A549 (cell line): ENCODE results near the gene SH2D4B. TPM values are rescaled to one million over a fixed set of nuclear protein-coding genes. Genes with fewer than 3 reads are reported as not detected.

Source experiments
- ATAC-seq, 2 experiments: fragments of 200-7000 bp in 1 of 2; fragments of >200 bp in 1 of 2; cut with Nextera tagmentation in 1 of 2; cut with Tn5 transposase in 1 of 2; 3 replicates each; pipeline versions ENCODE4 v1.8.0 to v1.9.1; 2018 to 2020; ENCODE audit warnings: mild to moderate bottlenecking in 1 of 2, moderate library complexity in 1 of 2
- CTCF ChIA-PET: fragments of 300-600 bp; sonication (Branson Sonifier 250); formaldehyde crosslinking; extraction: SDS; loops from one replicate; lab custom pipeline; 2021; ENCODE audit warnings: antibody characterized with exemption, inconsistent platforms; lab: Yijun Ruan, JAX
- POLR2A ChIA-PET: fragments of 350-600 bp; formaldehyde crosslinking; extraction: SDS; loops from one replicate; lab custom pipeline; 2021; ENCODE audit warnings: antibody characterized with exemption, inconsistent platforms; lab: Yijun Ruan, JAX
- DNase-seq, 2 experiments: peaks; one replicate each; pipeline versions ENCODE4 v3.0.0 to v3.0.0-alpha.2; 2011 to 2016; ENCODE audit warnings: low read depth in 1 of 2, low spot score in 1 of 2
- FAIRE-seq: peaks from 2 replicates; lab custom pipeline; 2011; peaks lifted over from hg19 to GRCh38; lab: Jason Lieb, UNC
- H3K27ac ChIP-seq, 2 experiments: fragments of >200 bp; sonication (Bioruptor Twin); formaldehyde crosslinking; 3 replicates each; pipeline ENCODE4 v1.5.1; 2016 to 2017
- H3K4me1 ChIP-seq: fragments of >200 bp; sonication (Bioruptor Twin); formaldehyde crosslinking; 3 replicates; pipeline ENCODE4 v1.6.1; 2016
- H3K4me2 ChIP-seq: fragments of >200 bp; sonication (Bioruptor Twin); formaldehyde crosslinking; 3 replicates; pipeline ENCODE4 v1.6.1; 2016
- H3K4me3 ChIP-seq: fragments of >200 bp; sonication (Bioruptor Twin); formaldehyde crosslinking; 3 replicates; pipeline ENCODE4 v1.5.1; 2016
- H3K9me3 ChIP-seq: fragments of >200 bp; sonication (Bioruptor Twin); formaldehyde crosslinking; 3 replicates; pipeline ENCODE4 v1.6.1; 2016
- ATOH8 ChIP-seq: fragments of 250-450 bp; sonication (Bioruptor Pico); IDR thresholded peaks from 2 replicates; pipeline ENCODE4 v1.5.0; 2020; ENCODE audit warnings: low read depth, mild to moderate bottlenecking, moderate library complexity
- BHLHE40 ChIP-seq: IDR thresholded peaks from 2 replicates; pipeline ENCODE4 v1.6.1; 2012; ENCODE audit warnings: low read depth, low read length, inconsistent platforms
- CBX2 ChIP-seq: fragments of 200-600 bp; sonication (generic); IDR thresholded peaks from 2 replicates; pipeline ENCODE4 v1.6.1; 2016; ENCODE audit warnings: low read depth, mild to moderate bottlenecking, borderline replicate concordance
- CBX8 ChIP-seq: fragments of 200-600 bp; sonication (generic); IDR thresholded peaks from 2 replicates; pipeline ENCODE4 v1.6.1; 2016
- CHD4 ChIP-seq: fragments of 200-600 bp; sonication (generic); IDR thresholded peaks from 2 replicates; pipeline ENCODE4 v1.6.1; 2016; ENCODE audit warnings: antibody characterized with exemption, mild to moderate bottlenecking, borderline replicate concordance
- ELK1 ChIP-seq: fragments of 150-350 bp; IDR thresholded peaks from 2 replicates; pipeline ENCODE4 v1.6.1; 2014; ENCODE audit warnings: low read depth, mild to moderate bottlenecking, low read length
- ESRRA ChIP-seq: fragments of 150-350 bp; IDR thresholded peaks from 2 replicates; pipeline ENCODE4 v1.6.1; 2014; ENCODE audit warnings: mild to moderate bottlenecking, low read length, borderline replicate concordance
- FOXS1 ChIP-seq: fragments of 250-450 bp; sonication (Bioruptor Pico); IDR thresholded peaks from 2 replicates; pipeline ENCODE4 v1.5.0; 2020; ENCODE audit warnings: mild to moderate bottlenecking, moderate library complexity
- HEYL ChIP-seq: fragments of 250-450 bp; sonication (Bioruptor Pico); IDR thresholded peaks from 2 replicates; pipeline ENCODE4 v1.8.0; 2021; ENCODE audit warnings: mild to moderate bottlenecking, moderate library complexity
- HOXB5 ChIP-seq: fragments of 250-450 bp; sonication (Bioruptor Pico); IDR thresholded peaks from 2 replicates; pipeline ENCODE4 v1.5.0; 2020; ENCODE audit warnings: mild to moderate bottlenecking, moderate library complexity
- JUNB ChIP-seq: fragments of >200 bp; sonication (Bioruptor Twin); formaldehyde crosslinking; IDR thresholded peaks from 2 replicates; pipeline ENCODE4 v1.6.1; 2016
- KDM1A ChIP-seq: fragments of 200-600 bp; sonication (generic); IDR thresholded peaks from 2 replicates; pipeline ENCODE4 v1.6.1; 2016; ENCODE audit warnings: low read depth, mild to moderate bottlenecking
- MAFK ChIP-seq: fragments of 450-650 bp; IDR thresholded peaks from 2 replicates; pipeline ENCODE4 v1.6.1; 2014; ENCODE audit not compliant: partially characterized antibody
- NFE2L2 ChIP-seq: fragments of 150-350 bp; conservative IDR thresholded peaks from 2 replicates; pipeline ENCODE4 v1.6.1; 2014; ENCODE audit warnings: low read length
- PHF8 ChIP-seq: fragments of 200-600 bp; sonication (generic); IDR thresholded peaks from 2 replicates; pipeline ENCODE4 v1.6.1; 2016; ENCODE audit warnings: low read depth, mild to moderate bottlenecking, antibody characterized with exemption, moderate library complexity, borderline replicate concordance
- POLR2A ChIP-seq: IDR thresholded peaks from 2 replicates; pipeline ENCODE4 v1.6.1; 2012; ENCODE audit warnings: mild to moderate bottlenecking, low read length
- POLR2AphosphoS2 ChIP-seq: conservative IDR thresholded peaks from 2 replicates; pipeline ENCODE4 v1.6.1; 2012; ENCODE audit warnings: low read length, improper control_type of control experiment, inconsistent platforms
- SMC3 ChIP-seq: fragments of >200 bp; sonication (Bioruptor Twin); formaldehyde crosslinking; IDR thresholded peaks from 3 replicates; pipeline ENCODE4 v1.6.1; 2018; ENCODE audit warnings: inconsistent platforms
- SREBF2 ChIP-seq: fragments of 450-650 bp; IDR thresholded peaks from 2 replicates; pipeline ENCODE4 v1.6.1; 2014; ENCODE audit warnings: mild to moderate bottlenecking, moderate library complexity
- ZNF302 ChIP-seq: fragments of 250-450 bp; sonication (Bioruptor Pico); IDR thresholded peaks from 2 replicates; pipeline ENCODE4 v1.9.0; 2021; ENCODE audit warnings: inconsistent platforms, mild to moderate bottlenecking, moderate library complexity
- ZSCAN20 ChIP-seq: fragments of 250-450 bp; sonication (Bioruptor Pico); IDR thresholded peaks from 2 replicates; pipeline ENCODE4 v1.8.0; 2022; ENCODE audit warnings: mild to moderate bottlenecking, moderate library complexity
- WGBS: methylation state at CpG from one replicate; pipeline ENCODE4 v1.1.6; 2017; ENCODE audit errors: missing lambda C conversion rate; 5-methylcytosine and 5-hydroxymethylcytosine counted together
- polyA plus RNA-seq, 4 experiments: library from polyadenylated mRNA; depleted of rRNA in 3 of 4; stranded (reverse); fragments of >200 nt; fragmentation: RNase III in 1 of 4; extraction: RNeasy Plus Mini Kit Qiagen cat#74134 plus additional on column Dnase treatment in 1 of 4; gene quantifications; 2 replicates in 3 of 4; 3 replicates in 1 of 4; pipeline ENCODE4 v1.2.3, GENCODE V29; 2011 to 2017
- TF ChIP-seq, protein P1 (sequence below): IDR thresholded peaks from 2 replicates; pipeline ENCODE4 v1.6.1; 2012
- TF ChIP-seq, protein P2 (sequence below): fragments of >200 bp; sonication (Bioruptor Twin); formaldehyde crosslinking; IDR thresholded peaks from 3 replicates; pipeline ENCODE4 v1.6.1; 2016

The SH2D4B gene
- polyA plus RNA-seq, 2 of the 4 experiments (the other 2 are of a cell fraction): 0.01 to 0.12 TPM

DNA sequence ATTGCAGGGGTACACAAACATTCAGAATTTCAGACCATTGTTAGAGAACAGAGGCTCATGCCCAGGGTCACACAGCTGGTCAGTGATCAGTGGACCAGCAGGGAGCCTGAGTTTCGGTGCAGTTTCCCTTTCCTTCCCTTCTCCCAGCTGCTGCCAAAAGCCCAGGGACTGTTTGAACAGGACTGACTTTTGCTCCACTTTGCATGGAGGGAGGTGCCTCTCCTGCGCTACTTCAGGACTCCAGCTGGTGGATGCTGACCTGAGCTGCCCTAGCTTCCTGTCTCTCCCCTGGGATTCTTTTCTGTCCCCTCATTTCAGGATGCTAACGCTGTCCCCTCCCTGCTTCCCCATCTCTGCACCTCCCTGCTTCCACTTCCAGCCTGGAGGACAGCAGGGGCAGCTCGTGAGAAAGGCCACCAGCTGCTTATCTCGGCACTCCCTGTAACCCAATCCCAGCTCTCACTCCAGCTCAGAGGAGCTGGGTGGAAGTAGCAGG is 14.5 kb downstream of the SH2D4B start:
- Histone ChIP-seq H3K27ac (no peak overlapping the region), H3K9me3 (no peaks in the 10 kb centered on the region), H3K4me3 (no peak overlapping the region), H3K4me1 (no peaks in the 10 kb centered on the region), H3K4me2 (peak overlapping the region; percentile 17; the same call in 1 of the 3 replicates)
- CTCF ChIA-PET: interaction anchor here (1.5 kb wide), 1 partner anchor 16 kb away, joined by 4 read pairs; no protein-coding TSS in a partner anchor
- FAIRE-seq: no peak
- peak; percentile 52 to 72; a peak in 5 of 6 replicates for ATAC-seq
- POLR2A ChIA-PET: no interaction called here
- no peak for TF ChIP-seq POLR2A
- TF ChIP-seq, protein P1, sequence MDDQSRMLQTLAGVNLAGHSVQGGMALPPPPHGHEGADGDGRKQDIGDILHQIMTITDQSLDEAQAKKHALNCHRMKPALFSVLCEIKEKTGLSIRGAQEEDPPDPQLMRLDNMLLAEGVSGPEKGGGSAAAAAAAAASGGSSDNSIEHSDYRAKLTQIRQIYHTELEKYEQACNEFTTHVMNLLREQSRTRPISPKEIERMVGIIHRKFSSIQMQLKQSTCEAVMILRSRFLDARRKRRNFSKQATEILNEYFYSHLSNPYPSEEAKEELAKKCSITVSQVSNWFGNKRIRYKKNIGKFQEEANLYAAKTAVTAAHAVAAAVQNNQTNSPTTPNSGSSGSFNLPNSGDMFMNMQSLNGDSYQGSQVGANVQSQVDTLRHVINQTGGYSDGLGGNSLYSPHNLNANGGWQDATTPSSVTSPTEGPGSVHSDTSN: no peak
- no peak for TF ChIP-seq ESRRA
- no peak for TF ChIP-seq MAFK
- TF ChIP-seq CBX2: no peak
- no peak for TF ChIP-seq CBX8
- TF ChIP-seq POLR2AphosphoS2: no peak
- TF ChIP-seq ELK1: no peak
- no peak for TF ChIP-seq SREBF2
- TF ChIP-seq ZNF302 (CRISPR knock-in tag): no peak
- TF ChIP-seq SMC3: no peak
- TF ChIP-seq ATOH8 (CRISPR knock-in tag): no peak
- TF ChIP-seq, protein P2, sequence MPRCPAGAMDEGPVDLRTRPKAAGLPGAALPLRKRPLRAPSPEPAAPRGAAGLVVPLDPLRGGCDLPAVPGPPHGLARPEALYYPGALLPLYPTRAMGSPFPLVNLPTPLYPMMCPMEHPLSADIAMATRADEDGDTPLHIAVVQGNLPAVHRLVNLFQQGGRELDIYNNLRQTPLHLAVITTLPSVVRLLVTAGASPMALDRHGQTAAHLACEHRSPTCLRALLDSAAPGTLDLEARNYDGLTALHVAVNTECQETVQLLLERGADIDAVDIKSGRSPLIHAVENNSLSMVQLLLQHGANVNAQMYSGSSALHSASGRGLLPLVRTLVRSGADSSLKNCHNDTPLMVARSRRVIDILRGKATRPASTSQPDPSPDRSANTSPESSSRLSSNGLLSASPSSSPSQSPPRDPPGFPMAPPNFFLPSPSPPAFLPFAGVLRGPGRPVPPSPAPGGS: no peak
- TF ChIP-seq HEYL (CRISPR knock-in tag): no peak
- TF ChIP-seq ZSCAN20 (CRISPR knock-in tag): no peak
- 23% methylated on average over 5 of the region's 5 CpGs for WGBS
- no peak for DNase-seq

GRCh38 chr10:80553436-80553835 is 15.7 kb downstream of the SH2D4B start:
- CTCF ChIA-PET: interaction anchor here (0.6 to 1.5 kb wide), 2 partner anchors 17 to 42 kb away, joined by 3 to 4 read pairs; no protein-coding TSS in a partner anchor
- FAIRE-seq: no peak

GRCh38 chr10:80554050-80554449 is 16.3 kb downstream of the SH2D4B start:
- Histone ChIP-seq H3K4me1 (no peaks in the 10 kb centered on the region), H3K9me3 (no peaks in the 10 kb centered on the region), H3K4me2 (no peak overlapping the region), H3K4me3 (no peak overlapping the region), H3K27ac (no peak overlapping the region)
- FAIRE-seq: no peak
- no peak; a peak in 1 of 6 replicates for ATAC-seq
- WGBS: 92% methylated on average over 5 of the region's 5 CpGs
- ChIA-PET CTCF (no interaction called here), POLR2A (no interaction called here)
- TF ChIP-seq JUNB (no peak), PHF8 (no peak), ZSCAN20 (CRISPR knock-in tag) (no peak), BHLHE40 (no peak), HOXB5 (CRISPR knock-in tag) (no peak), HEYL (CRISPR knock-in tag) (no peak), SREBF2 (no peak), FOXS1 (CRISPR knock-in tag) (no peak), CHD4 (no peak), NFE2L2 (no peak), CBX2 (no peak), ESRRA (no peak)
- no peak for DNase-seq

More at GRCh38 chr10:80553436-80553835, 15.7 kb downstream of the SH2D4B start:
- H3K4me2 ChIP-seq: no peak overlapping the region
- H3K4me1 ChIP-seq: no peaks in the 10 kb centered on the region
- POLR2A ChIA-PET: no interaction called here
- no peaks in the 10 kb centered on the region for H3K9me3 ChIP-seq
- H3K4me3 ChIP-seq: no peak overlapping the region
- TF ChIP-seq MAFK (no peak), KDM1A (no peak)
- DNase-seq (no peak), ATAC-seq (no peak)
- no peak overlapping the region for H3K27ac ChIP-seq
- 50% methylated on average over 5 of the region's 5 CpGs for WGBS
